GM11168 (cell line): Measurements from ENCODE around the gene KIFC3.

Experiments
- in situ Hi-C: fragments of 300-500 bp; cut with MboI; formaldehyde crosslinking; loops from one replicate; pipeline ENCODE4 v1.12.0; 2022; ENCODE audit warnings: low sequenced_read_pairs; ENCODE audit not compliant: unreplicated experiment

KIFC3 gene

DNA sequence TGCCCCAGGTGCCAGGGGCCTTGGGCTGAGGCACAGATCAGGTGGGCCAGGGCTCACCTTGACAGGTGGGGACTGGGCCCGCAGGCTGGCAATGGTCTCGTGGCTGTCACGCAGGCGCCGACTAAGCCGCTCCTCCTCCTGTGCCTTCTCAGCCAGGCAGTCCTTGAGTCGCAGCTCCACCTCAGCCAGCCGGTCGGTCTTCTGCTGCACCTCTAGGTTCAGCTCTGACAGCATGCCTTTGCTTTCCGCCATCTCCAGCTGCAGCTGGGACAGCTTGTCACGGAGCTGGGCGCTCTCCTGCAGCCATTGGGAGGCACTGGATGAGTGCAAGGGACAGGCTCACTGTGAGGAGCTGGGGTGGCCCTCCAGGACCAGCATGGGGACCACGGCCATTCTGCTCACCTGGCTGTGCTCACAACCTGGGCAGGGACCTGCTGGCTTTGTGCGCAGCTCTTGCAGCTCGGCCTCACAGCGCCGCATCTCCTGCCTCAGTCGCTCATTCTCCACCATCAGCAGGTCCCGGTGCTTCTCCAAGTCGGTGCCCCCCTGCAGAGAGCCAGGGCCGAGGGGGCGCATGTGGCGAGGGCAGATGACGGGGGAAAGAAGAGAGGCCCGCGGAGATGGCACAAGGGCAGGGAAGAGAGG lies 31.0 kb downstream of the KIFC3 start:
- in situ Hi-C loops: no loop called here

DNA sequence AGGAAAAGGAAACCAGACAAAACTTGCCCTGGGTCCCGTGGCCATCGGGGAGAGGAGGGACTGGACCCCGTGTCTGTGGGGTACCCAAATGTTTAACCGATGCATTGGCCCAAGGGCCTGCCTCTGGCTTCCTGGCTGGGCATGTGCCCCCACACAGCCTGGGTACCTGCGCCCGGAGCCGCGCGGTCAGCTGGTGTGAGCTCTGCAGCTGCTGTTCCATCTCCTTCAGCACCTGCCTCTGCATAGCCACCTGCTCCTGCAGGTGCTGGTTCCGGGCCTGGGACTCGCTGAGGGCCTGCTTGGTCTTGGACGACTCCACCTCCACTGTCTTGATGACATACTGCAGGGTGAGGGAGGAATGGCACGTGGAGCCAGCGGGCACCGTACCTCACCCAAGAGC lies 31.9 kb downstream of the KIFC3 start:
- in situ Hi-C loops: no loop called here

DNA sequence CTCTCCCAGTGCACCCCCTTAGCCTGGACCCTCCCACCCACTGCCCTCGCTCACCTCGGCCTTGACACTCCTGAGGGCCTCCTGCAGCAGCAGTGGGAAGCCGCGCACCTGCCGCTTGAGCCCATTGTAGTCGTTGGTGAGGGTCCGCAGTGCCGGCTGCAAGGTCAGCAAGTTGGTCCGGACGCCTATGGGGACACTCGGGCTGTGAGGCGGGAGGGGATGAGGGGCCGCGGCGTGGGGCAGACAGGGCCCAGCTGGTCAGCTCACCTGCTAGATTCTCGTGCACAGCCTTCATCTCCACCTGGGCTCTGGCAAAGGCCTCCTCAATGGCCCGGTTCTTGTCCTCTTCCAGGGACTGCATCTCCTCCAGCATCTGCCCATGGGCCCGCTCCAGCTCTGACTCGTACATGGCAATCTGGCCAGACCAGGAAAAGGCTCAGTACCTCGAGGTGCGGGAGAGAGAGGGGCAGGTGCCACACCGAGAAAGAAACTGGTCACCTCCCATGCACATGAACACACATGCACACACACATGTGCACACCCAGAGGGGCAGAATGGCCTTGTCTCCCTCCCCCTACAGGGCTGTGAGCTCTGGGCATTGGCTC lies 32.6 kb downstream of the KIFC3 start:
- in situ Hi-C loops: no loop called here

DNA sequence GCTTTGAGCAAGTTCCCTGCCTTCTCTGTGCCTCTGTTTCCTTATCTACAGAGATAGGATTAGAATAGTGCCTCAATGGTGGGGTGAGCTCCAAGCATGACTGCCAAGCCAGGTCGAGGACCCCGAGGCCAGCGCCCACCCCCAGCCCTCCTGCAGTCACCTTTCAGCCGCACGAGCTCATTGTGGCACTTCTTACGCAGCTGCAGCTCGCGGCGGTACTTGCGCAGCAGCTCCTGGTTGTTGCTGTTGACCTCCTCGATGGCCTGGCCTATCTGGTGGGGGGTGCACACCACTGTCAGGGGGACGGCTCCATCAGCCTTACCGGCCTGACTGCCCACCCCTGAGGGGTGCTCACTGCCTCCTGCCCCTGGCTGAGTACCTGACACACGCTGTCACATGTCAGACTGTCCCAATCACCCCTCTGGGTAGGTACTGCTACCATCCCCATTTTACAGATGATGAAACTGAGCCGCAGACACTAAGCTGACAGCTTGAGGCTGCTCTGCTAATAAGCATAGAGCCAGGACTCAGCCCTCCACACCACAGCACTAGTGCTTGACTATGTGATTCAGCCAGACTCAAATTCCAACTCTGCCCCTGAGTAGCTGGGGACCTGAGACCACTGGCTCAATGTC lies 35.5 kb downstream of the KIFC3 start:
- in situ Hi-C loops: no loop called here

DNA sequence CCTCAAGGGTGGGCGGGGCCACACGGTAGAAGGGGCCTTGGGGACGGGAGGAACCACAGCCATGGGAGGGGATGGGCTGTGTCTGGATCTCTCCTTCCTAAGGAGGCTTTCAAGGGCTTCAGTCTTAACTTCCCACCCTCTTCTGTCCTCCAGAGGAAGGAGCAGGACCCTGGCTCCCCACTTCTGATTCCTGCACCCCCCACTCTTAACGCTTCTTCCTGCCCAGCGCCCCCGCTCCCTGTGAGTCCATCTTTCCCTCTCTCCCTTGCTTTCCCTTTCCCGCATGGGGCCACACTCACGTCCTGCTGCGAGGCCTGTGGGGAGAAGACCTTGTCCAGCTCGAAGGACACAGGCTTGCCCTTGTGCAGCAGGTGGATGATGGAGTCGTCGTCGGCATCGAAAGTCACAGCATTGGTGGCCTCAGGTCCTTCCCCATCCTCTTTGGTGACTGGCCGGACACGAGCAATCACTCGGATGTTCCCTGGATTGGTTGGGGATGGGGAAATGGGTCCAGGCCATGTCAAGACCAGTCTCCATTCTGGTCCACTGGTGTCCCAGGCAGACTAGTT lies 37.0 kb downstream of the KIFC3 start:
- in situ Hi-C loops: no loop called here

DNA sequence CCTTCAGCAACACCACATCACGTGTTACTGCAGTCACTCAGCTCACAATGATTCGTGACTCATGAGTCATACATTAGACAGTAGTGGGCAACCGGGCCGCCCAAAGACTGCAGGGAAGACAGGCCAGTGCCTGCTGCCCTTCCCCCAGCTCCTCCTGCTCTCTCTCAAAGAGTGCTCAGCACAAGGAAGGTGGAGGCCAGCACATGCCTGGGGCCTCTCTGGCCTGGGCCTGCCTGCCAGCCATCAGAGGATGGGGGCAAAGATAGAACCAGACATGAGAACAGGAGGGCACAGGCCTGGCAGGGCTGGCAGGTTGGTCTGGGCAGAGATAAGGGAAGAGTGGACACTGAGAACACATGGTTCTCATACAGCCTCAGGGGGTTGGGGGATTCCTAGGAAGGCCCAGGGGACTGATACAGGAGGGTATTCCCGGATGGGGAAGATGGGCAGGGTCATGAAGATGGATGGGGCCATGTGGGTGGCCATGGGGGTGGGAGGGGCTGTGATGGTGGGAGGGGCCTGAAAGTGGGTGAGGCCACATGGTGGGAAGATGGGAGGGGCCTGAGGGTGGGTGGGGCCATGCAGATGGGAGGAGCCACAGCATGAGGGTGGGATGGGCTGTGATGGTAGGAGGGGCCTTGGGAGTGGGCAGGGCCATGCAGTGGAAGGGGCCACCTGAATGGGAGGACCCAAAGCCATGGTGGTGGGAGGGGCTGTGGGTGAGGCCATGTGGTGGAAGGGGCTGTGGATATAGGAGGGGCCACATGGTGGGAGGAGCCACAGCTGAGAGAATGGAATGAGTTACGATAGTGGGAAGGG lies 37.7 kb downstream of the KIFC3 start:
- in situ Hi-C loops: no loop called here

DNA sequence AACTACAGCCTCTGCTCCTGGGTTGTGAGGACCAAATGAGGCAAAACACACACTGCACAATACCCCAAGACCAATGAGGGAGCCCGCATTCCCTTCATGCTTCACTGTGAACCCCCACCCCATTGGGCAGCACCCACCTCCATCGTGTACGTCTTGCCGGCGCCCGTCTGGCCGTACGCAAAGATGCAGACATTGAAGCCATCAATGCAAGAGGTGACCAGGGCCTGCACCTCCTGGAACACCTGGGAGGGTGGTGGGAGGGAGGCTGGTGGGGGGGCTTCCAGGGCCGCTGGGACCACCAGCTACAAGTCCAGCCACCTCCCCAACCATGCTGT lies 38.3 kb downstream of the KIFC3 start:
- in situ Hi-C loops: no loop called here

DNA sequence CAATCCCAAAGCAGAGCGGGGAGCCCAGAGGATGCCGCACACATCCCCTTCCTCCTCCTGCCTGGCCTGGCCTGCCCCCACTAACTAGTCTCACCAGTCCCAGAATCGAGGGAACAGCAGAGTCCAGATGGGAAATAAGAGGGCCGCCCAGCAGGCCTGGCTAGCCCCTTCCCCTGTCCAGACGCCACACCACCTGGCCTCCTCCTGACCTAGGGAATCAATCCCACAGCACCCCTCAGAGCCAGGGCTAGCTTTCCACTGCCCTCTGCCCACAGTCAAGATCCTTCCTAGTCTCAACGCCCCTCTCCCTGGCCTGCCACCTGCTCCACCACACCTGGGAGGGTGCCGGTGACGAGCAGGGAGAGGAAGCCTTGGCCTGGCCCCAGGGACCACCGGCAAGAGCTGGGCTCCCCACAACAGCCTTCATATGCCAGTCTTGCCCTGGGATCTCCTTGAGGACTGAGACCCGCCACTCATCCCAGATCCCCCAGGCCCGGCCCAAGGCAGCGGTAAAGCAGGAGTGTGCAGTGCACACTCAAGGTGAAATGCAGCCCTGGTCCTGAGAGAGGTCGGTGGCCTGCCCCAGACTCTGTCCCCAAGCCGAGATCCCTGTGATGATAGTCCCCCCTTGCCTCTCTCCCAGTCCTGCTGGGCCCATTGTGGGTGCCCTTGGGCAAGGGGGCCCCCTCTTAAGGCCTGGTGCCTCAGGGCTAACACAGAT lies 38.8 kb downstream of the KIFC3 start:
- in situ Hi-C loops: no loop called here

DNA sequence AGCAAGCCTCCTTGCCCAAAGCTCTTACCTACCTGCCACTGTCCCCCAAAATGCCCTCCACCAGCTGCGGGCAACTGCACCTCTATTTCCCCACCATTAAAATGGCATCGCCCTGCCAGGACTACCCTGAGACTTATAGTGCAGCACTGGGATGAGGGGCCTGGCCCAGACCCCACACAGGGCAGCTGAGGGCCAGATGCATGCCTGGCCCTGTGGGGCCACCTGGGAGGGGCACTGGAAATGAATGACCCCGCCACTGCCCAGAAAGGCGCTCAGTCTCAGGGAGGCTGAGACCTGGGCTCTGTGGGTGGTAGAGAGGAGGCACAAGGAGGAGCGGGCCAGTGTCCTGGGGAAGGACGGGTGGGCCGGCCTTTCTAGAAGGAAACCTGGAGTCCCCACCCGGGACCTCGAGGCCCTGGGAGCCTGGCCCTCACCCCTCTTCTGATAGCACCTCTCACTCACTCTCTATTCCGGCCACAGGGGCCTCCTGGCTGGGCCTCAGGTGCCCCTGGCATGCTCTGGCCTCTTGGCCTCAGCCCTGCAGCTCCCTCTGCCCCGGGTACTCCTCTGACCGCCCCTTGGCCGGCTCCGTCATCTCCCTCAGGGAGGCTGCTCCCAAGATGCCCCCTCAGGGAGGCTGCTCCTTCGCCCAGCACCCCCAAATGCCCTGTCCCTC lies 39.8 kb downstream of the KIFC3 start:
- in situ Hi-C loops: no loop called here

DNA sequence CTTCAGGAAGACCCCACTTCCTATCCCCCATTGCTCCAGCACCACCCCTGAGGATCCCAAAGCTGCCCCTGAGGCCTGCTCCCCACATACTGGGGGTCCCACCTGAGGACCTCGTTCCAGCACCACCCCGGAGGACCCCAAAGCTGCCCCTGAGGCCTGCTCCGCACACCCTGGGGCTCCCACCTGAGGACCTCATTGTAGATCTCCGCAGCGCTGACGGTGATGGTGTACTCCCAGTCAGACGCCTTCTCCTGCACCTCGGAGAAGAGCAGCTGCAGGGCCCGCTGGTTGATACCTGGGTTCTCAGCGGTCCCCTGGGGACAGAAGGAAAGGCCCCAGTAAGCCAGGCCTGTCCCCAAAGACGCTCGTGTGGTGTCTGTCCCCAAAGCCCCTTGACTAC lies 40.3 kb downstream of the KIFC3 start:
- in situ Hi-C loops: no loop called here

DNA sequence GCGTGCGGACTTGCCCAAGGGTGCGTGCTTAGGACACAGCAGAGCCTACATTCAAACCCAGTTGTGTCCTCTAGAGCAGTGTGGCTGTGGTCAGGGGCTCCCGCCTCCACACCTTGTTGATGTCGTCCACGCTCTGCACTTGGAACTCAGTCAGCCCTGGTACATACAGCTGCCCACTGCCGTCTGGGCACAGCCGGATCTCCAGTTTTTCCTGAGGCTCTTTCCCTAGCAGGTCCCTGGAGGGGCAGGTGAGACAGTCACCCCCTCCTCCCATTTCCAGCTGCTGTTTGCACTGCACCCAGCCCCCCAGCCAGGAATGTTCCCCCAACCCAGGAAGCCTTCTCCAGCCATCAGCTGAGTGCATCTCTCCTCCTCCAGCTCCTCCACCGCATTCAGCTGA lies 41.0 kb downstream of the KIFC3 start:
- in situ Hi-C loops: no loop called here

DNA sequence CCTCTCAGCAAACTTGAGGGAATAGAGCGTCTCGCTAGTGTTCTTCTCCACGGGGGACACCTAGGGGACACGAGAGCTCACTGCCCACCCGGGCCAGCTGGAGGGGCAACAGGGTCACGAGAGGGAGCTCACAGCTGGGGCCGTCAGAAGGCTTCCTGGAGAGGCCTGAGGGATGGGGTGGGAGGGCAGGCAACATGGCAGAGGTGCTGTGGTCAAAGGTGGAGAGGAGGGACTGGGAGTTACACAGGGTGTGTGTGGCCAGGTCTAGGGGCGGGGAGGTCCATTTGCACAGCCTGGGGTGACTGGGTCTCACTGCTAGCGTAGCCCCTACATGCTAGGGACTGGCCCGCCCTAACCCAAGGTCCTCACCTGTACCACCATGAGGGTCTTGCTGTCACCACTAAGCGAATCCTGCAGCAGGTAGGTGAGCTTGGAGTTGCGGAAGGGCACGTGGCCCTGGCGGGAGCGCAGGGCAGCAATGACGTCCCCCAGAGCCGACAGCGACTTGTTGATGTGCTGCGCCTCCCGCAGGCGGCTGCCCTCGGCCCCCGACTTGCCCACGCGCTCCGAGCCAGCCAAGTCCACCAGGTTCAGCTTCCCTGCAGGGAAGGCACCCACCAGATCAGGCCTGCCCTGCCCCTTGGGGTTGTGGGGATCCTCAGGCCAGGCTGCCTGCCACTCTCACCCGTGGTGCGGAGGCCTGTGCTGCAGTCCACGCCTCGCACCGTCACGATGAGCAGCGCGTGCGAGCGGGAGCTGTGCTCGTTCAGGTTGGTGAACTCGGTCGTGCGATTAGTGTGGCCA lies 41.7 kb downstream of the KIFC3 start:
- in situ Hi-C loops: no loop called here

DNA sequence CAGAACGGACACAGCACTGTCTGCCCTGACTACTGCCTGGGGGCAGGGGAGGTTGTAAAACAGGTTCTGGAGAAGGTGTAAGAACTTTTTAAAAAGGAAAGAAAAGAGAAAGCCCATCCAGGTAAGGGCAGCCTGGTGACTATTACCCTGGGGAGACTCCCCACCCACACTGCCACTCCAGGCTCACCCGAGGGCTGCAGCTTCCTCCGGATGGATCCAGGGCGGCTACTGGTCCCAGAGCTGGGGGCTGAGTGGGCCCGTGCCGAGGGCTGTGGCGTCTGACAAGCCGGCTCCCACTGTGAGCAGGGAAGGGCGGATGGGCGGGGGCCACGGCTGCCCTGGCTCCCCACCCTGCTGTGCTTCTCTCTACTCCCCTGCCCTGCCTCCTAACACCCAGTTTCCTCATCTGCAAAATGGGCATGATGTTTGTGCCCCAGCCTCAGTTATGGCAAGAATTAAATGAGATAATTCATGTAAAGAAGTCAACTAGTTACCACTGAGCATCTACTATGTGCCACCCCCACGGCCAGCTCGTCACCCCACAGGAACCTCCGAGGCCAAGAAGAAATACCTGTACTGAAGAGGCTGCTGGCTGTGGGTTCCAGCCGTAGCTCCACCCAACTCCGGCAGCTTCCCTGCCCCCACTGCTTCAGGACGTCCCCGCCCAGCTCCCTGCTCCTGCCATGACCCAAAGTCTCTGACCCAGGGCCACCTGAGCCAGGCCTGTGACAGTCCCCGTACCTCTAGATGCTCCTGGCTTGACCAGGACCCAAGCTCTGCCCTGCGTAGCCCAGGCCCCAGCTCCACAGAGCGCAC lies 42.5 kb downstream of the KIFC3 start:
- in situ Hi-C loops: loop anchor here (10.0 kb wide), 1 partner anchor 135 kb away; no protein-coding TSS in a partner anchor

DNA sequence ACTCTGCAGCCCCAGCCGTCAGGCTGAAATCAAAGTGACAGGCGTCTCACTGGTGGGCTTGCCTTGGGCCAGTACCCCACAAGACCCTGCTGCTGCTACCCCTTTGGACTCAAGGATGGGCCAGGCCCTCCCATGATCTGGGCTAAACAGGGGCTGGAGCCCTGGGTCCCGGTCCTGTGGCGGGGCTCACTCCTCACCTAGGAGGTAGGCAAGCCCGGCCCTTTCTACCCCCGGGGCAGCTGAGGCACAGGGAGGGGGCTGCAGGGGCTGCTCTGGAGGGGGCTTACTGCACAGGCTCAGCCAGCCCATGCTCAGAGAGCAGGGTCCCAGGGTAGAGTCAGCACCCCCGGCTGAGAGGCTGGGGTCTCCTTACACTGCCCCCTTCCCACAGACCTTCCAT lies 43.2 kb downstream of the KIFC3 start:
- in situ Hi-C loops: loop anchor here (10.0 kb wide), 1 partner anchor 136 kb away; no protein-coding TSS in a partner anchor

DNA sequence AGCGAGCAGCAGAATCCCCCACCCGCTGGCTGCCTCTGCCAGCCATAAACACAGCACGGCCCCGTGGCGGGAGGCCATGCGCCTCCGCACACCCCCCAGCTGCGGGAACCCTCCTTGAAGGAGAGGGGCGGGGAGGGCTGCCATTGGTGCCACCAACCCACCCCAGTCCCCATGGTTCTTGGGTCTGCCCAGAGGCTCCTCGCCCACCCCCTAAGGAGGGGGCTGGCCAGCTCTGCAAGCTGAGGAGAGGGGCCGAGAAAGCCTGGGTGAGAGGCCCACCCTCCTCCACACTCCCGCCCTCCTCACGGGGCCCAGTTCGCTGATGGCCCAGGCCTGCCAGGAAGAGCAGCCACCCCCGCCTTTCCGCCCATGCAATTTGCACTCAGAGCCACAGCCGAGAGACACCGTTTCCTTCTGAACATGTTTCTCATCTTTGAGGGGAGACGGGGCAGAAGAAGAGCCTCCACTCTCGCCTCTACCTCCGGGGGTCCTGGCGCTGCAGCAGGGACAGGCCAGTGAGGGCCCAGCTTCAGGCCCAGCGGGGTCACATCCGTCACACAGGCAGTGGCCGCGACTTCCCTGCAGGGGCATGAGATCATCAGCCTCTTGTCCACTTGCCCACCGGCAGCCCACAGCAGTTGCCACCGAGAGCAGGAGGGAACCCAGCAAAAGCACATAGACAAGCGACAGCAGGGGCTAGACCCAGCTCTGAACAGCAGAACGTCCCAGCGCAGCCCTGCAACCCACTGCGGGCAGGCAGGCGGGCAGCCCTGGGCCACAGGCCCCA lies 43.8 kb downstream of the KIFC3 start:
- in situ Hi-C loops: loop anchor here (10.0 kb wide), 1 partner anchor 136 kb away; no protein-coding TSS in a partner anchor

DNA sequence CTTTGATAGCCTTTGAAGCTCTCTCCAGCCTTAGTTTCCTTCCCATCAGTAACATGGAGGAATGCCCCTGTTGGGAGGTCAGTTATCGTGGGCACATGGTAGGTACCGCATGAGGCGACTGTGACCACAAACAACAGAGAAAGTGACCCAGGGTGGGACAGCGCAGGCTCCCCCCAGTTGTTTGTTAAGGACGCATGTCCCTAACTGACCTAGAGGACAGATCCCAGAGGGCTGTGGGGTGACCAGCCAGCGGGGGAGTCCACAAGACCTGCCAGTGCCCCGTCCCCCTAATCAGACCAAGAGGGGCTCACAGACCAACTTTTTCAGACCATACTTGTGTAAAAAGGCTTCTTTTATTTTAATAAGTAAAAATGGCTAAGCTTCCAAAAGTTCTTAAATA lies 44.4 kb downstream of the KIFC3 start:
- in situ Hi-C loops: loop anchor here (10.0 kb wide), 1 partner anchor 137 kb away; no protein-coding TSS in a partner anchor

DNA sequence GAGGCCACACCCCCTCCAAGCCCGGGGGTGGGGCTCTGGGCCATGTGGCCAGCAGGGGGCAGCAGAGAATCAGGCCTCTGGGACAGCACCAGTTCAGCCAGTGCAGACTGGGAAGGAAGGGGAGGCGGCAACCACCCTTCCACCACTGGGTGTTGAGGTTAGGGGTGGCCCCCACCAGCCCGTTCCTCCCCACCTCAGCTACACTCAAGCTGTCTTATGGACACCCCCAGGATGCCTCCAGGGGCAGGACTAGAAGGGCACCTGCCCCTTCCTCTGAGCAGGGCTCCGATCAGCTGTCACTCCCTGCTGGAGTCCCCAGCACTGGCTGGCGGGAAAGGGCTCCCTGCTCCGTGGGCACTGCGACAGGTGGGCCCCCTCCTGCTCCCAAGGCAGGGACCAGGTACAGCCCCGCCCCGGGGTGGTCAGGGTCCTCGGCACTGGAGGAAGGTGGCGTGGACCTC lies 44.9 kb downstream of the KIFC3 start:
- in situ Hi-C loops: loop anchor here (10.0 kb wide), 1 partner anchor 137 kb away; no protein-coding TSS in a partner anchor
